Measurements from ENCODE around the gene TAGLN.

Gene TAGLN

GRCh38 chr11:117199053-117199915, at the start of gene TAGLN:
TAGLN (plus strand) TSS chr11:117199370; CDS start chr11:117203014, 3,644 bp downstream.
- peak; percentile 85 for DNase-seq (ENCODE audit: extremely low read depth, low read depth)
- TF ChIP-seq CTCF (IDR thresholded peaks at IDR 0.05; ENCODE audit: low read depth, low read length): no peak

GRCh38 chr11:117152066-117152465, 47.1 kb upstream of the TAGLN start:
- no peak for DNase-seq (ENCODE audit: extremely low read depth, low read depth)
- no peak for TF ChIP-seq CTCF (IDR thresholded peaks at IDR 0.05; ENCODE audit: low read depth, low read length)

- no peak for DNase-seq (ENCODE audit: extremely low read depth, low read depth)
- TF ChIP-seq CTCF (IDR thresholded peaks at IDR 0.05; ENCODE audit: low read depth, low read length): no peak
Observed at GRCh38 chr11:117154468-117154867, 44.7 kb upstream of the TAGLN start.

- TF ChIP-seq CTCF (IDR thresholded peaks at IDR 0.05; ENCODE audit: low read depth, low read length): no peak
Observed at GRCh38 chr11:117157507-117157906, 41.7 kb upstream of the TAGLN start.

GRCh38 chr11:117159892-117160291, 39.3 kb upstream of the TAGLN start:
- DNase-seq (ENCODE audit: extremely low read depth, low read depth): no peak
- TF ChIP-seq CTCF (IDR thresholded peaks at IDR 0.05; ENCODE audit: low read depth, low read length): no peak

More at GRCh38 chr11:117157507-117157906, 41.7 kb upstream of the TAGLN start:
- no peak for DNase-seq (ENCODE audit: extremely low read depth, low read depth)

GRCh38 chr11:117160826-117161225, 38.3 kb upstream of the TAGLN start:
- TF ChIP-seq CTCF (IDR thresholded peaks at IDR 0.05; ENCODE audit: low read depth, low read length): no peak
- DNase-seq (ENCODE audit: extremely low read depth, low read depth): no peak

- DNase-seq (ENCODE audit: extremely low read depth, low read depth): no peak
- no peak for TF ChIP-seq CTCF (IDR thresholded peaks at IDR 0.05; ENCODE audit: low read depth, low read length)
Observed at GRCh38 chr11:117166491-117166890, 32.7 kb upstream of the TAGLN start.
